K562 (cell line): ENCODE measurements around the gene ACSBG1. TPM values are rescaled to one million over a fixed set of nuclear protein-coding genes. Genes with fewer than 3 reads are reported as not detected.

Source experiments
- ATAC-seq: fragments of 200-7000 bp; cut with Tn5 transposase; 3 replicates; pipeline ENCODE4 v1.9.1; 2020; ENCODE audit warnings: moderate library complexity
- BruUV-seq: library from RNA; stranded (reverse); fragments of 400-500 nt; replicated peaks from 2 replicates; lab custom pipeline; 2021; lab: Mats Ljungman, UMichigan
- CTCF ChIA-PET: fragments of 300-600 bp; formaldehyde crosslinking; extraction: SDS; loops from one replicate; lab custom pipeline; 2021; ENCODE audit warnings: low intra/inter-chr PET ratio; lab: Yijun Ruan, JAX
- POLR2A ChIA-PET: fragments of 300-600, 350-650 bp; sonication (Branson Sonifier 250); formaldehyde crosslinking; extraction: SDS; loops from one replicate; lab custom pipeline; 2021; ENCODE audit warnings: antibody characterized with exemption, inconsistent platforms; lab: Yijun Ruan, JAX
- DNase-seq, 4 experiments: peaks; one replicate each; pipeline versions ENCODE4 v3.0.0 to v3.0.0-alpha.2; 2011 to 2018; ENCODE audit warnings: low spot score in 3 of 4, mixed read lengths in 3 of 4; ENCODE audit errors: extremely low read depth in 1 of 4
- FAIRE-seq: peaks from 2 replicates; lab custom pipeline; 2011; peaks lifted over from hg19 to GRCh38; lab: Jason Lieb, UNC
- H2AFZ ChIP-seq: 2 replicates; pipeline ENCODE4 v1.6.0; 2011; ENCODE audit warnings: low read depth, low read length, control low read depth, inconsistent platforms
- H3K27ac ChIP-seq: fragments of 200-600 bp; 3 replicates; pipeline ENCODE4 v1.8.0; 2011; ENCODE audit warnings: low read depth, mild to moderate bottlenecking, control low read depth, inconsistent platforms, low read length, moderate library complexity, mixed read lengths; ENCODE audit errors: extremely low read depth
- H3K27me3 ChIP-seq, 2 experiments: fragments of 300-600 bp in 1 of 2; 2 replicates in 1 of 2; 3 replicates in 1 of 2; pipeline versions ENCODE4 v1.6.0 to v1.8.0; 2011; ENCODE audit warnings: inconsistent platforms in 2 of 2, low read length in 2 of 2, mild to moderate bottlenecking in 1 of 2, mixed read lengths in 1 of 2, moderate library complexity in 1 of 2; ENCODE audit not compliant: control insufficient read depth in 2 of 2, insufficient read depth in 2 of 2
- H3K36me3 ChIP-seq: fragments of 300-600 bp; 3 replicates; pipeline ENCODE4 v1.8.0; 2011; ENCODE audit warnings: mild to moderate bottlenecking, low read length, inconsistent platforms; ENCODE audit not compliant: control insufficient read depth, insufficient read depth
- H3K4me1 ChIP-seq, 2 experiments: fragments of 200-600 bp in 1 of 2; replicated peaks in 1 of 2; 2 replicates in 1 of 2; 3 replicates in 1 of 2; pipeline versions ENCODE4 v1.5.1 to v1.8.0; 2011; ENCODE audit warnings: inconsistent platforms in 2 of 2, low read length in 2 of 2, mild to moderate bottlenecking in 1 of 2, mixed read lengths in 1 of 2, moderate library complexity in 1 of 2; ENCODE audit not compliant: control insufficient read depth in 2 of 2, insufficient read depth in 2 of 2
- H3K4me2 ChIP-seq: 2 replicates; pipeline ENCODE4 v1.6.1; 2011; ENCODE audit warnings: low read length, control low read depth, inconsistent platforms, mixed read lengths; ENCODE audit not compliant: insufficient read depth
- H3K4me3 ChIP-seq: fragments of 200-600 bp; sonication (generic), shearing (Covaris generic); 2 replicates; pipeline ENCODE4 v1.5.1; 2016; ENCODE audit warnings: control low read depth, inconsistent platforms
- H3K79me2 ChIP-seq: fragments of 200-600 bp; 3 replicates; pipeline ENCODE4 v1.8.0; 2011; ENCODE audit warnings: low read length, inconsistent platforms; ENCODE audit not compliant: control insufficient read depth, insufficient read depth
- H3K9ac ChIP-seq, 2 experiments: 2 replicates each; pipeline versions ENCODE4 v1.6.0 to v1.6.1; 2011; ENCODE audit warnings: low read depth in 2 of 2, low read length in 2 of 2, control low read depth in 1 of 2, inconsistent platforms in 1 of 2, mild to moderate bottlenecking in 1 of 2, mixed read lengths in 1 of 2; ENCODE audit not compliant: insufficient read depth in 1 of 2
- H3K9me1 ChIP-seq: one replicate; pipeline ENCODE4 v1.6.0; 2011; ENCODE audit warnings: inconsistent platforms, mild to moderate bottlenecking, low read length, moderate library complexity; ENCODE audit not compliant: control insufficient read depth, insufficient read depth
- H3K9me3 ChIP-seq: replicated peaks from 2 replicates; pipeline ENCODE4 v1.5.1; 2011; ENCODE audit warnings: low read depth, low read length, inconsistent platforms; ENCODE audit not compliant: control insufficient read depth, insufficient read depth
- H4K20me1 ChIP-seq: replicated peaks from 2 replicates; pipeline ENCODE4 v1.6.1; 2011; ENCODE audit warnings: low read length, inconsistent platforms, mixed read lengths; ENCODE audit not compliant: control insufficient read depth, insufficient read depth
- ARID1B ChIP-seq: fragments of 450-650 bp; IDR thresholded peaks from 2 replicates; pipeline ENCODE4 v1.6.1; 2016; ENCODE audit warnings: antibody characterized with exemption, mild to moderate bottlenecking, inconsistent platforms
- BRCA1 ChIP-seq, 2 experiments: fragments of 450-650 bp in 1 of 2; sonication (generic) in 1 of 2; formaldehyde crosslinking in 1 of 2; IDR thresholded peaks; 2 replicates each; pipeline versions ENCODE4 v1.5.0 to v1.6.1; 2017 to 2020; ENCODE audit warnings: mild to moderate bottlenecking in 1 of 2, missing genetic modification reagents in 1 of 2
- HOXB6 ChIP-seq: fragments of 250-450 bp; sonication (Bioruptor Pico); IDR thresholded peaks from 2 replicates; pipeline ENCODE4 v1.5.1; 2022; ENCODE audit warnings: mild to moderate bottlenecking, borderline replicate concordance
- KLF16 ChIP-seq: IDR thresholded peaks from 2 replicates; pipeline ENCODE4 v1.6.1; 2016; ENCODE audit warnings: antibody characterized with exemption
- NBN ChIP-seq: fragments of 450-650 bp; IDR thresholded peaks from 2 replicates; pipeline ENCODE4 v1.6.1; 2016; ENCODE audit warnings: low read depth, mild to moderate bottlenecking
- STAG1 ChIP-seq: sonication (generic); formaldehyde crosslinking; IDR thresholded peaks from 2 replicates; pipeline ENCODE4 v1.5.0; 2020; ENCODE audit warnings: missing genetic modification reagents, borderline replicate concordance
- TCF3 ChIP-seq: sonication (generic); formaldehyde crosslinking; IDR thresholded peaks from 2 replicates; pipeline ENCODE4 v1.4.0; 2020; ENCODE audit warnings: mild to moderate bottlenecking, missing genetic modification reagents
- ZBTB17 ChIP-seq: fragments of 450-650 bp; formaldehyde crosslinking; IDR thresholded peaks from 2 replicates; pipeline ENCODE4 v1.4.0; 2020; ENCODE audit warnings: mild to moderate bottlenecking
- ZNF124 ChIP-seq: sonication (generic); formaldehyde crosslinking; IDR thresholded peaks from 2 replicates; pipeline ENCODE4 v1.8.1; 2022; ENCODE audit warnings: missing genetic modification reagents
- ZNF644 ChIP-seq: fragments of 200-800 bp; sonication (Bioruptor generic); IDR thresholded peaks from 2 replicates; pipeline ENCODE4 v1.6.1; 2016; ENCODE audit warnings: low read depth, missing genetic modification characterization, missing compliant biosample characterization
- WGBS: fragments of 100-300 bp; shearing (Covaris generic); methylation state at CpG from one replicate; pipeline ENCODE4 v1.1.6; 2016; ENCODE audit warnings: low coverage, mixed read lengths; ENCODE audit not compliant: insufficient coverage; ENCODE audit errors: missing lambda C conversion rate; 5-methylcytosine and 5-hydroxymethylcytosine counted together
- in situ Hi-C: fragments of 300-500 bp; cut with MboI; formaldehyde crosslinking; loops from 4 replicates; pipeline ENCODE4 v1.15.0; 2018; ENCODE audit warnings: inconsistent platforms, mixed read lengths
- intact Hi-C: fragments of 100-400 bp; cut with micrococcal nuclease; formaldehyde crosslinking; loops from 2 replicates; pipeline ENCODE4 v1.14.2; 2022
- polyA plus RNA-seq, 8 experiments: library from polyadenylated mRNA; depleted of rRNA in 4 of 8; stranded (reverse) in 5 of 8; unstranded in 3 of 8; fragments of >200 nt; fragmentation: Nextera tagmentation in 2 of 8; fragmentation: Illumina TruSeq in 1 of 8; extraction: Ambion mirVana in 2 of 8; extraction: Trizol in 1 of 8; gene quantifications; 2 replicates each; pipeline versions ENCODE4 v1.2.1 to v1.2.3, GENCODE V29; 2011 to 2014; ENCODE audit warnings: inconsistent platforms in 1 of 8, missing spikeins in 1 of 8
- total RNA-seq, 7 experiments: library from RNA; depleted of rRNA in 6 of 7; stranded (reverse); fragments of >200 nt in 6 of 7; fragmentation: Illumina TruSeq in 2 of 7; extraction: Trizol in 2 of 7; gene quantifications; 2 replicates each; pipeline versions ENCODE4 v1.2.1 to v1.2.3, GENCODE V29; 2011 to 2021; ENCODE audit warnings: low replicate concordance in 1 of 7
- TF ChIP-seq, protein P1 (sequence below): fragments of 250-450 bp; sonication (Bioruptor Pico); IDR thresholded peaks from 2 replicates; pipeline ENCODE4 v1.9.0; 2021; ENCODE audit warnings: mild to moderate bottlenecking, inconsistent platforms
- TF ChIP-seq, protein P2 (sequence below): fragments of 250-450 bp; sonication (Bioruptor Pico); IDR thresholded peaks from 2 replicates; pipeline ENCODE4 v1.4.0; 2020
- TF ChIP-seq, protein P3 (sequence below), 2 experiments: fragments of 450-650 bp; conservative IDR thresholded peaks; 2 replicates each; pipeline ENCODE4 v1.6.1; 2017; ENCODE audit warnings: mild to moderate bottlenecking in 2 of 2, moderate library complexity in 2 of 2

Gene ACSBG1
- total and polyA plus RNA-seq, 9 of the 15 experiments (the other 6 are each of a cell fraction or from before 2014, with no cell fraction given): 0.36 to 6.4 (median 2.5) TPM

DNA sequence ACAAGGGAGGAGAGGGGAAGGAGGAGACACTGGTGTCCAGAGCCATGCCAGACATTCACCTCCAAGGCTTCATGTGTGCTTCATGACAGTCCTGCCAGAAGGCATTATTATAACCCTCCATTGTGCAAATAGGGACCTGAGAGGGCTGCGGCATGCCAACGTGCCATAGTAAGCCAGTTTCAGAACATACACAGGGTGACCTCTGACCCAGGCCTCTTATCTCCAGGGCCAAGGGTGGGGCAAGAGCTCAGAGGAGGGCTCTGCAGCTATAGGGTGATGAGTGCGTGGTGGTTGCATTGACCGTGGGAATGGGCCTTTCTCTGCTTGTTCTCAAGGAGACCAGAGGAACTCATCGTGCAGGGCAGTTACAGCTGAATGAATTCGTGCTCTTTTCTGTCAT is 9.7 kb upstream of the ACSBG1 start:
- BruUV-seq: no TSS peak
- ATAC-seq (peak; percentile 82), DNase-seq (peak; percentile 72 to 81 (median 78)), FAIRE-seq (peak; percentile 67)
- H3K27ac ChIP-seq: no peak overlapping the region
- intact Hi-C loops: loop anchor here (5.0 kb wide), 3 partner anchors 47 to 287 kb away; partner anchors contain the start of gene CIB2
- peak overlapping the region; percentile 84 for H2AFZ ChIP-seq
- no peaks in the 10 kb centered on the region for H3K36me3 ChIP-seq
- in situ Hi-C loops: no loop called here
- no peaks in the 10 kb centered on the region for H3K9me3 ChIP-seq
- H3K27me3 ChIP-seq: 0 out of 5 replicates have a peak, but pooled peaks cover 0 to 1% of the 10 kb centered on the region in 2 experiments
- POLR2A ChIA-PET: interaction anchor here (0.6 to 1.3 kb wide), 5 partner anchors 11 to 598 kb away, joined by 3 to 4 read pairs (median 3); no protein-coding TSS in a partner anchor
- no peaks in the 10 kb centered on the region for H4K20me1 ChIP-seq
- H3K4me2 ChIP-seq: peak overlapping the region; percentile 66
- no peaks in the 10 kb centered on the region for H3K9me1 ChIP-seq
- H3K4me3 ChIP-seq: no peak overlapping the region
- H3K4me1 ChIP-seq: peaks cover 19 to 21% of the 10 kb centered on the region in 2 experiments
- CTCF ChIA-PET: interaction anchor here (0.5 to 2.4 kb wide), 2 partner anchors 131 to 243 kb away, joined by 3 to 14 read pairs; no protein-coding TSS in a partner anchor
- 0% methylated on average over 6 of the region's 6 CpGs for WGBS
- no peaks in the 10 kb centered on the region for H3K79me2 ChIP-seq
- peak overlapping the region; percentile 25 to 79; a peak in 1 of 4 replicates for H3K9ac ChIP-seq
- TF ChIP-seq ZNF124 (no peak), BRCA1 (IDR thresholded peaks at IDR 0.05) (no peak), BRCA1 (CRISPR knock-in tag; IDR thresholded peaks at IDR 0.05) (no peak), NBN (no peak), TCF3 (CRISPR knock-in tag) (0 out of 2 replicates have a peak, but pooled peaks have one; percentile 10), ZNF644 (no peak), KLF16 (no peak), STAG1 (CRISPR knock-in tag) (no peak), ARID1B (peak; percentile 33; the same call in 1 of the 2 replicates), ZBTB17 (no peak), HOXB6 (CRISPR knock-in tag) (no peak)
- TF ChIP-seq, protein P1, sequence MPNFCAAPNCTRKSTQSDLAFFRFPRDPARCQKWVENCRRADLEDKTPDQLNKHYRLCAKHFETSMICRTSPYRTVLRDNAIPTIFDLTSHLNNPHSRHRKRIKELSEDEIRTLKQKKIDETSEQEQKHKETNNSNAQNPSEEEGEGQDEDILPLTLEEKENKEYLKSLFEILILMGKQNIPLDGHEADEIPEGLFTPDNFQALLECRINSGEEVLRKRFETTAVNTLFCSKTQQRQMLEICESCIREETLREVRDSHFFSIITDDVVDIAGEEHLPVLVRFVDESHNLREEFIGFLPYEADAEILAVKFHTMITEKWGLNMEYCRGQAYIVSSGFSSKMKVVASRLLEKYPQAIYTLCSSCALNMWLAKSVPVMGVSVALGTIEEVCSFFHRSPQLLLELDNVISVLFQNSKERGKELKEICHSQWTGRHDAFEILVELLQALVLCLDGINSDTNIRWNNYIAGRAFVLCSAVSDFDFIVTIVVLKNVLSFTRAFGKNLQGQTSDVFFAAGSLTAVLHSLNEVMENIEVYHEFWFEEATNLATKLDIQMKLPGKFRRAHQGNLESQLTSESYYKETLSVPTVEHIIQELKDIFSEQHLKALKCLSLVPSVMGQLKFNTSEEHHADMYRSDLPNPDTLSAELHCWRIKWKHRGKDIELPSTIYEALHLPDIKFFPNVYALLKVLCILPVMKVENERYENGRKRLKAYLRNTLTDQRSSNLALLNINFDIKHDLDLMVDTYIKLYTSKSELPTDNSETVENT: no peak
- TF ChIP-seq, protein P2, sequence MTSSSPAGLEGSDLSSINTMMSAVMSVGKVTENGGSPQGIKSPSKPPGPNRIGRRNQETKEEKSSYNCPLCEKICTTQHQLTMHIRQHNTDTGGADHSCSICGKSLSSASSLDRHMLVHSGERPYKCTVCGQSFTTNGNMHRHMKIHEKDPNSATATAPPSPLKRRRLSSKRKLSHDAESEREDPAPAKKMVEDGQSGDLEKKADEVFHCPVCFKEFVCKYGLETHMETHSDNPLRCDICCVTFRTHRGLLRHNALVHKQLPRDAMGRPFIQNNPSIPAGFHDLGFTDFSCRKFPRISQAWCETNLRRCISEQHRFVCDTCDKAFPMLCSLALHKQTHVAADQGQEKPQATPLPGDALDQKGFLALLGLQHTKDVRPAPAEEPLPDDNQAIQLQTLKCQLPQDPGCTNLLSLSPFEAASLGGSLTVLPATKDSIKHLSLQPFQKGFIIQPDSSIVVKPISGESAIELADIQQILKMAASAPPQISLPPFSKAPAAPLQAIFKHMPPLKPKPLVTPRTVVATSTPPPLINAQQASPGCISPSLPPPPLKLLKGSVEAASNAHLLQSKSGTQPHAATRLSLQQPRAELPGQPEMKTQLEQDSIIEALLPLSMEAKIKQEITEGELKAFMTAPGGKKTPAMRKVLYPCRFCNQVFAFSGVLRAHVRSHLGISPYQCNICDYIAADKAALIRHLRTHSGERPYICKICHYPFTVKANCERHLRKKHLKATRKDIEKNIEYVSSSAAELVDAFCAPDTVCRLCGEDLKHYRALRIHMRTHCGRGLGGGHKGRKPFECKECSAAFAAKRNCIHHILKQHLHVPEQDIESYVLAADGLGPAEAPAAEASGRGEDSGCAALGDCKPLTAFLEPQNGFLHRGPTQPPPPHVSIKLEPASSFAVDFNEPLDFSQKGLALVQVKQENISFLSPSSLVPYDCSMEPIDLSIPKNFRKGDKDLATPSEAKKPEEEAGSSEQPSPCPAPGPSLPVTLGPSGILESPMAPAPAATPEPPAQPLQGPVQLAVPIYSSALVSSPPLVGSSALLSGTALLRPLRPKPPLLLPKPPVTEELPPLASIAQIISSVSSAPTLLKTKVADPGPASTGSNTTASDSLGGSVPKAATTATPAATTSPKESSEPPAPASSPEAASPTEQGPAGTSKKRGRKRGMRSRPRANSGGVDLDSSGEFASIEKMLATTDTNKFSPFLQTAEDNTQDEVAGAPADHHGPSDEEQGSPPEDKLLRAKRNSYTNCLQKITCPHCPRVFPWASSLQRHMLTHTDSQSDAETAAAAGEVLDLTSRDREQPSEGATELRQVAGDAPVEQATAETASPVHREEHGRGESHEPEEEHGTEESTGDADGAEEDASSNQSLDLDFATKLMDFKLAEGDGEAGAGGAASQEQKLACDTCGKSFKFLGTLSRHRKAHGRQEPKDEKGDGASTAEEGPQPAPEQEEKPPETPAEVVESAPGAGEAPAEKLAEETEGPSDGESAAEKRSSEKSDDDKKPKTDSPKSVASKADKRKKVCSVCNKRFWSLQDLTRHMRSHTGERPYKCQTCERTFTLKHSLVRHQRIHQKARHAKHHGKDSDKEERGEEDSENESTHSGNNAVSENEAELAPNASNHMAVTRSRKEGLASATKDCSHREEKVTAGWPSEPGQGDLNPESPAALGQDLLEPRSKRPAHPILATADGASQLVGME (CRISPR knock-in tag): no peak
- TF ChIP-seq, protein P3, sequence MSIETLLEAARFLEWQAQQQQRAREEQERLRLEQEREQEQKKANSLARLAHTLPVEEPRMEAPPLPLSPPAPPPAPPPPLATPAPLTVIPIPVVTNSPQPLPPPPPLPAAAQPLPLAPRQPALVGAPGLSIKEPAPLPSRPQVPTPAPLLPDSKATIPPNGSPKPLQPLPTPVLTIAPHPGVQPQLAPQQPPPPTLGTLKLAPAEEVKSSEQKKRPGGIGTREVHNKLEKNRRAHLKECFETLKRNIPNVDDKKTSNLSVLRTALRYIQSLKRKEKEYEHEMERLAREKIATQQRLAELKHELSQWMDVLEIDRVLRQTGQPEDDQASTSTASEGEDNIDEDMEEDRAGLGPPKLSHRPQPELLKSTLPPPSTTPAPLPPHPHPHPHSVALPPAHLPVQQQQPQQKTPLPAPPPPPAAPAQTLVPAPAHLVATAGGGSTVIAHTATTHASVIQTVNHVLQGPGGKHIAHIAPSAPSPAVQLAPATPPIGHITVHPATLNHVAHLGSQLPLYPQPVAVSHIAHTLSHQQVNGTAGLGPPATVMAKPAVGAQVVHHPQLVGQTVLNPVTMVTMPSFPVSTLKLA (conservative IDR thresholded peaks at IDR 0.05): peak in 1 of 2 experiments; percentile 37; a peak in 1 of 4 replicates
